GM10847 (cell line): ENCODE measurements around the gene RCAN3.

ENCODE experiments used
- POLR2A ChIP-seq: IDR thresholded peaks from 2 replicates; pipeline ENCODE4 v1.6.1; 2011; ENCODE audit not compliant: insufficient read length; ENCODE audit errors: extremely low read depth

RCAN3 gene

GRCh38 chr1:24481843-24482610 is 20.6 kb upstream of the RCAN3 start:
- TF ChIP-seq POLR2A: no peak

GRCh38 chr1:24483441-24483840 is 19.2 kb upstream of the RCAN3 start:
- TF ChIP-seq POLR2A: no peak

GRCh38 chr1:24484199-24484598 is 18.4 kb upstream of the RCAN3 start:
- no peak for TF ChIP-seq POLR2A

- no peak for TF ChIP-seq POLR2A
Observed at GRCh38 chr1:24486331-24487065, 16.1 kb upstream of the RCAN3 start.

- no peak for TF ChIP-seq POLR2A
Observed at GRCh38 chr1:24487455-24487854, 15.2 kb upstream of the RCAN3 start.

- no peak for TF ChIP-seq POLR2A
Observed at GRCh38 chr1:24489674-24490073, 13.0 kb upstream of the RCAN3 start.

- TF ChIP-seq POLR2A: no peak
Observed at GRCh38 chr1:24490101-24490781, 12.4 kb upstream of the RCAN3 start.

GRCh38 chr1:24491577-24492360 is 10.9 kb upstream of the RCAN3 start:
- TF ChIP-seq POLR2A: no peak

GRCh38 chr1:24493785-24494184 is 8.9 kb upstream of the RCAN3 start:
- TF ChIP-seq POLR2A: no peak

GRCh38 chr1:24498589-24498988 is 4.0 kb upstream of the RCAN3 start:
- TF ChIP-seq POLR2A: no peak

GRCh38 chr1:24500448-24501048 is 2.1 kb upstream of the RCAN3 start:
- TF ChIP-seq POLR2A: no peak

GRCh38 chr1:24501371-24502064 is 1.1 kb upstream of the RCAN3 start:
- no peak for TF ChIP-seq POLR2A

GRCh38 chr1:24502065-24502708 is 449 bp upstream of the RCAN3 start:
- no peak for TF ChIP-seq POLR2A
